ENCODE data around the gene MICAL3.

DNA sequence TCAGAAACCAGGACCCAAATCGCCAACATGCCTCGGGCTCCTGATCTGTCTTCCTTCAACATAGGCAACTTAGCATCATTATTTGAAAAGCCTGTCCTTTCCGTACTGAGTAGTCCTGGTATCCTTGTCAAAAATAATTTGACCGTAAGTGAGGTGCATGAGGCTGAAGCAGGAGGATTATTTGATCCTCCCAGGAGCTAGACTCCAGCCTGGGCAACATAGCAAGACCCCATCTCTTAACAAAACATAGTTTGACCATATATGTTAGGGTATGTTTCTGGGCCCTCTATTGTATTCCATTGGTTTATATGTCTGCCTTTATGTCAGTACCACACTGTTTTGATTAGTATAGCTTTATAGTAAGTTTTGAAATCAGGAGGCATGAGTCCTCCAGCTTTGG, 112.5 kb downstream of the MICAL3 start:
- TF ChIP-seq CREB5 (CRISPR knock-in tag; IDR thresholded peaks at IDR 0.05; ENCODE audit: low read depth) (no peak), TOX (CRISPR knock-in tag; IDR thresholded peaks at IDR 0.05; ENCODE audit: borderline replicate concordance) (no peak), ZFP30 (CRISPR knock-in tag; IDR thresholded peaks at IDR 0.05) (no peak), CSDC2 (CRISPR knock-in tag; IDR thresholded peaks at IDR 0.05) (no peak), ARNTL (CRISPR knock-in tag; IDR thresholded peaks at IDR 0.05; ENCODE audit: borderline replicate concordance, low read depth) (no peak), ZNF565 (CRISPR knock-in tag; conservative IDR thresholded peaks at IDR 0.05; ENCODE audit: low read depth) (no peak), GLIS3 (CRISPR knock-in tag; IDR thresholded peaks at IDR 0.05) (no peak)
